IPS-15b (cell line): ENCODE measurements around the gene ENDOD1.

Experiments used
- H3K27me3 ChIP-seq: one replicate; pipeline ENCODE4 v1.6.1; 2013; ENCODE audit warnings: low read length; ENCODE audit not compliant: control insufficient read depth, insufficient read depth
- H3K36me3 ChIP-seq: one replicate; pipeline ENCODE4 v1.6.1; 2013; ENCODE audit warnings: low read length; ENCODE audit not compliant: control insufficient read depth, insufficient read depth
- H3K4me1 ChIP-seq: one replicate; pipeline ENCODE4 v1.6.1; 2013; ENCODE audit warnings: mild to moderate bottlenecking, low read length; ENCODE audit not compliant: control insufficient read depth, insufficient read depth
- H3K4me3 ChIP-seq: one replicate; pipeline ENCODE4 v1.5.1; 2013; ENCODE audit warnings: low read depth, low read length
- H3K9ac ChIP-seq: one replicate; pipeline ENCODE4 v1.6.1; 2013; ENCODE audit warnings: low read depth, mild to moderate bottlenecking, low read length
- H3K9me3 ChIP-seq: one replicate; pipeline ENCODE4 v1.6.1; 2013; ENCODE audit warnings: mild to moderate bottlenecking, low read length; ENCODE audit not compliant: control insufficient read depth, insufficient read depth

ENDOD1 gene

DNA sequence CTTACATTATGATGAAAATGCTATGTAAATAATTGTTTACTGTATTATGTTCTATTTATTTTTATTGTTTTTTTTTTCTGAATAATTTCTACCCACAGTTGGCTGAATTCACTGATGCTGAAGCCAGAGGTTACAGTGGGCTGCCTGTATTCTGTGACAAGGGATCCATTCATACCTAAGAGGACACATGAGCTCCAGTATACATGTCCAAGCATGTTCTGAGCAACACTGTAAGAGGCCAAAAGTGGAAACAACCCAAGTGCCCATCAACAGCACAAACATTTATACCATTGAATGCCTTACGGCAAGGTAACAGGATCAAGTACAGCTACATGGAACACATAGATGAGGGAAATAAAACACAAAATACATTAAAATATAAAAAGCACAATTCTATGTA lies 24.3 kb upstream of the ENDOD1 start:
- H3K4me1 ChIP-seq, result no peaks in the 10 kb centered on the region
- no peaks in the 10 kb centered on the region for H3K36me3 ChIP-seq
- peaks cover 11% of the 10 kb centered on the region for H3K27me3 ChIP-seq
- H3K9ac ChIP-seq, result no peak overlapping the region
- no peaks in the 10 kb centered on the region for H3K9me3 ChIP-seq
- no peak overlapping the region for H3K4me3 ChIP-seq

DNA sequence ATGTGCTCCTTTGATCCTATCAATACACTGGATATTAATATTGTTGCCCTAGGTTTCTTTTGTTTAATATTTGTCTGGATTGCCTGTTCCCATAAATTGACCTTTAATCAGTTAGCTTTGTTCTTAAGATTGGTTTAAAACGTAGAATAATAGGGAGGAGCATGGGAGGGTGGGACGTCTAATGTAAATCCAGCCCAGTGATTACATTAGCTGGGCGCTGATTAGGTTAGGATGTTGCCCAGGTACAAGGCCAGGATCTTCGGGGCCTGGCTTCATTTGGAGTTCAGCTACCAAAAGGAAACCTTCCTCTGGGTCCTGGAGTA lies 23.0 kb upstream of the ENDOD1 start, which contains the start of gene SRSF8:
TSS of gene SRSF8 (plus strand) at position 204 of the 323 bp plus-strand sequence. CDS start 308 bp downstream, outside the sequence.
- peak within 1 kb of the TSS; percentile 88 for H3K9ac ChIP-seq
- H3K4me3 ChIP-seq, result peak within 1 kb of the TSS; percentile 92
- H3K9me3 ChIP-seq, result no peaks in the 10 kb centered on the region
- no peaks in the 10 kb centered on the region for H3K36me3 ChIP-seq
- H3K4me1 ChIP-seq, result no peaks in the 10 kb centered on the region
- H3K27me3 ChIP-seq, result peaks cover 9% of the 10 kb centered on the region

DNA sequence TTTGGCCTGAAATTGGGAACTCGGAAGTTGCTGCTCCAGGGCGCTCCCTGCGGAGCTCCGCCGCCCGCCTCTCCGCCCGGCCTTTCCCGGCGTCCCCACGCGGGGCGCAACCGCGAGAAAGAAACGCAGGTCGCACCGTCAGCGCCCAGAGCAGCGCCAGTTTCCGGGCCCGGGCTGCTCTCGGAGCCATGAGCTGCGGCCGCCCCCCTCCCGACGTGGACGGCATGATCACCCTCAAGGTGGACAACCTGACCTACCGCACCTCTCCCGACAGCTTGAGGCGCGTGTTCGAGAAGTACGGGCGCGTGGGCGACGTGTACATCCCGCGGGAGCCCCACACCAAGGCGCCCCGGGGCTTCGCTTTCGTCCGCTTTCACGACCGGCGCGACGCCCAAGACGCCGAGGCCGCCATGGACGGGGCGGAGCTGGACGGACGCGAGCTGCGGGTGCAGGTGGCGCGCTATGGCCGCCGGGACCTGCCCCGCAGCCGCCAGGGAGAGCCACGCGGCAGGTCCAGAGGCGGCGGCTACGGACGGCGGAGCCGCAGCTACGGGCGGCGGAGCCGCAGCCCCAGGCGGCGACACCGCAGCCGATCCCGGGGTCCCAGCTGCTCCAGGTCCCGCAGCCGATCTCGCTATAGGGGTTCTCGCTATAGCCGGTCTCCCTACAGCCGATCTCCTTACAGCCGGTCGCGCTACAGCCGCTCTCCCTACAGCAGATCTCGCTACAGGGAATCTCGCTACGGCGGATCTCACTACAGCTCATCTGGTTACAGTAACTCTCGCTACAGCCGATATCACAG lies 22.4 kb upstream of the ENDOD1 start:
- peak overlapping the region; percentile 88 for H3K9ac ChIP-seq
- peak overlapping the region; percentile 92 for H3K4me3 ChIP-seq
- no peaks in the 10 kb centered on the region for H3K4me1 ChIP-seq
- peaks cover 9% of the 10 kb centered on the region for H3K27me3 ChIP-seq
- H3K36me3 ChIP-seq, result no peaks in the 10 kb centered on the region
- H3K9me3 ChIP-seq, result no peaks in the 10 kb centered on the region

DNA sequence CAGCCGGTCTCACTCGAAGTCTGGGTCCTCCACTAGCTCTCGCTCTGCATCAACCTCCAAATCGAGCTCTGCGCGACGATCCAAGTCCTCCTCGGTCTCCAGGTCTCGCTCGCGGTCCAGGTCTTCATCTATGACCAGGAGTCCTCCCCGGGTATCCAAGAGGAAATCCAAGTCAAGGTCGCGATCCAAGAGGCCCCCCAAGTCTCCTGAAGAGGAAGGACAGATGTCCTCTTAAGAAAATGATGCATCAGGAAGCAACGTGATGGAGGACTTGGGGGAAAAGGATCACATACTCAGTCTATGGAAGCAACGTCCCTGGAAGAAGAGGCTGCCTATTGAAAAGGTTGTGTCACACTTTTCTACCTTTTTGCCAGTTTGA lies 21.8 kb upstream of the ENDOD1 start:
- peak overlapping the region; percentile 92 for H3K4me3 ChIP-seq
- H3K27me3 ChIP-seq, result peaks cover 9% of the 10 kb centered on the region
- H3K4me1 ChIP-seq, result no peaks in the 10 kb centered on the region
- H3K9ac ChIP-seq, result peak overlapping the region; percentile 88
- H3K9me3 ChIP-seq, result no peaks in the 10 kb centered on the region
- no peaks in the 10 kb centered on the region for H3K36me3 ChIP-seq

DNA sequence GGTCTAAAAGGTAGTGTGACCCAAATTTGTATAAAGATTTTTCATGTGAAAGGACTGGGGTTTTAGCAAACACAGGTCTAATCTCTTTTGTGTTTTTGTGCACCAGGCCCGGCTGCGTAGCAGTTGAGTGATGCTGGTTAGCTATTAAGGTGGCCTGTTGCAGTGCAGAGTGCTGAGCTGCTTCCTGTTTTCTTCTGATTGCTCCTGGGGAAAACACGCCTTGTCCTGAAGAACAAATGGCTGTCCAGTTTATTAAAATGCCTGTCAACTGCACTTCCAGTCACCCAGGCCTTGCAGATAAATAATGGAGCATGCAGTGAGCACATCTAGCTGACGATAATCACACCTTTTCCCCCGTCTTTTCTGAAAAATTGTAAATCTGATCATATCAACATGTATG lies 21.1 kb upstream of the ENDOD1 start:
- Histone ChIP-seq H3K4me1 (no peaks in the 10 kb centered on the region), H3K9ac (no peak overlapping the region), H3K4me3 (peak overlapping the region; percentile 92), H3K36me3 (no peaks in the 10 kb centered on the region), H3K9me3 (no peaks in the 10 kb centered on the region), H3K27me3 (peaks cover 9% of the 10 kb centered on the region)

DNA sequence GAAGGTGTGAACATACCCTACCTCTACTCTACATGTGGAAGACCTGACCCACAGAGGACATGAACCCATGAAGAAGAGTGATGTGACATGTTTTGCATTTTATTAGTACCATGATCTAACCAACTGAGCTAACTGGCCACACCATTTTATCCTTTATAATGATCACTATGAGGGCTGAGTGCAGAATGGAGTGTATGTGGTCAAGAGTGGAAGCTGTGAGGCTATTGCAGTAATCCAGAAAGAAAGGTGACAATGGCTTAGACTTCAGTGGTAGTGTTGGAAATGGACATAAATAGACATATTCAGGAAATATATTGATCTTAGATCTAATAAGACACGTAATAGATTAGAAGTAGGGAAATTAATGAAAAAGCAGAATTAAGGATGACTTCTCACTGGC lies 19.2 kb upstream of the ENDOD1 start:
- Histone ChIP-seq H3K4me3 (no peak overlapping the region), H3K27me3 (peaks cover 9% of the 10 kb centered on the region), H3K4me1 (no peaks in the 10 kb centered on the region), H3K9me3 (no peaks in the 10 kb centered on the region), H3K9ac (no peak overlapping the region), H3K36me3 (no peaks in the 10 kb centered on the region)

DNA sequence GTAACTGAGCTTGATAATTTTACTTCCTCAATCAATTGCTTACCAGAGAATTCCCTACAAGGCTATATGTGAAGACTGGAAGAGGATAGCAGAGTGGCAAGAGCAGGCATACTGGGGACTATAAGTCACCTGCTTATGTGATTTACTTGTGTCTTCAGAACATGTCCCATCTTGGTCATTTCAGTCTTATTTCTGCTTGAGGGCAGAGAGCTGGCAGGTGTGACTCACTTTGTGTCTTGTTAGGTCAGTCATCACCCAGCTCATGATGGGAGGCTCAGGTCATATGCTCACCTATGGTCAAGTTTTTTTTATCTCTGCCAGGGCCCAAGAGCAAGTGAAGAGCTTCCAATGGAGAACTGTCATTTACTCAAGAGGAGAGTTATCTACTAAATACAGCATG lies 16.7 kb upstream of the ENDOD1 start:
- Histone ChIP-seq H3K9ac (no peak overlapping the region), H3K4me1 (no peaks in the 10 kb centered on the region), H3K9me3 (no peaks in the 10 kb centered on the region), H3K27me3 (peaks cover 8% of the 10 kb centered on the region), H3K36me3 (no peaks in the 10 kb centered on the region), H3K4me3 (no peak overlapping the region)

DNA sequence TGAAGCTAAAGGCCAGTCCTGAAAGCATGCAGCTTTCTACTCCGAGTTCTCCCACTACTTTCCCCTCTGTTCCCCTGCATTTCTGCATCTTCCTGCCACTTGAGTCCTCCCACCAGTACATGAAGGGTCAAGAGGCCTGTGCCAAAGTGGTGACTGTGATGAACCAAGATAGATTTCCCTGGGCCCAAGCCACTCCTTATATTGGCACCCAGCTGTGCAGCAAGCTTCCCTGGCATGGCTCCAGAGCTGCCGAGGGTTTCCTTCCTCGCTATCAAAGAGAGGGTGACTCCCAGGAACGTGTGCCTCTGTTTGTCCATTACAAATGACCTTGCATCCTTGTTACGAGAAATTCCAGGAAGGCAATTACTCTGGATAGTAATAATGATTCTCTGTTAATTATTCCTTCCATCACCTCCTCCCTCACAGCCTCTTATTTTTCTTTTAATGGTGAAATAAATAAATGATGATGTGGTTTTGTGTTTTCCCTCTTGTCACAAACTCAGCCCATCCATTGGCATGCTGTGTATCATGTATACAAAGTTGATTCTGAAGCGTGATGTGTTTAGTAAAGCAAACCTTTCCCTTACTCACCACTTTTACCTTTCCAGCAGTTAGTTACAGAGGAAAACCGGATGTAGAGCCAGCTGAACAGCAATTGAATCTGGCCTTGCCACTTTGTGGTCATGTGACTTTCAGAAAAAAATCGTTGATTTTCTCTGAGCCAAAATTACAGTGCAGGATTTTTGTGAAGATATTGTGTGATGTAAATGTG lies 14.7 kb upstream of the ENDOD1 start:
- Histone ChIP-seq H3K36me3 (no peaks in the 10 kb centered on the region), H3K4me1 (no peaks in the 10 kb centered on the region)

DNA sequence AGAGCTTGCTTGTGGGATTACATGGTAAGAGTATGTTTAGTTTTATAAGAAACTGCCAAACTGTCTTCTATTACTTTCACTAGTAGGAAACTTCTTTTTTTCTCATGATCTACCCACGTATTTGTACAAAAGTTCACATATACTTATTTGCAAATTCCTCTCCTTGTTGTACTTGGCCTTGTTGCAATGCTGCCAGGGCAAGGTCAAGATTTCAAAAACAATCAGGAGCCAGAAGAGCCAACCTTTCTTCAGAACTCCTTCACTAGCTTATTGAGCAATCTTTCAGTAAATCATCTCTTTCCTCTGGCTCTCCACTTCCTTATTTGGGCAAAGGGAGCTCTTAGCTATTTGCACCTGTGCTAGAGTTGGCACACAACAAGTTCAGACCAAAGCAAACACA lies 13.2 kb upstream of the ENDOD1 start:
- Histone ChIP-seq H3K27me3 (no peaks in the 10 kb centered on the region), H3K4me3 (no peak overlapping the region), H3K4me1 (no peaks in the 10 kb centered on the region), H3K36me3 (no peaks in the 10 kb centered on the region), H3K9ac (no peak overlapping the region), H3K9me3 (no peaks in the 10 kb centered on the region)

More for the DNA sequence above, 14.7 kb upstream of the ENDOD1 start:
- no peaks in the 10 kb centered on the region for H3K27me3 ChIP-seq
- H3K4me3 ChIP-seq, result no peak overlapping the region
- H3K9ac ChIP-seq, result no peak overlapping the region
- H3K9me3 ChIP-seq, result no peaks in the 10 kb centered on the region

DNA sequence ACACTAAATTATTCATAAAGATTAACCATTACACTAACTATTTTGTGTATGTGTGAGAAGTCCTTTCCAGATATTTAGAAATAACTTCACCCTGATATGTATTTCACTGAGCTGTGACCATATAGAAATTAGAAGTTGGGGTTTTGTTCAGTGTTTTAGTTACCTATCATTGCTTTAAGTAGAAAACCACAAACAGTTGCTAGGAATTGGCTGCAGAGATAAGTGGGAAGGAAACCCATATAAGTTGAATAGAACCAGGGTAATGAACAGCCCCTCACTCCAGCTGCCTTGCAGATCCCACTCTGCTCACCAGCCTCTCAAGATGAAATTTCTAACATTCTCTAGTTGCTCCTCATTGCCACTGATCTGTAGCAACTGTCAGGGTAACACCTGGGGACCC lies 12.7 kb upstream of the ENDOD1 start:
- no peaks in the 10 kb centered on the region for H3K36me3 ChIP-seq
- H3K4me3 ChIP-seq, result no peak overlapping the region
- H3K27me3 ChIP-seq, result no peaks in the 10 kb centered on the region
- no peaks in the 10 kb centered on the region for H3K4me1 ChIP-seq
- H3K9me3 ChIP-seq, result no peaks in the 10 kb centered on the region
- H3K9ac ChIP-seq, result no peak overlapping the region

DNA sequence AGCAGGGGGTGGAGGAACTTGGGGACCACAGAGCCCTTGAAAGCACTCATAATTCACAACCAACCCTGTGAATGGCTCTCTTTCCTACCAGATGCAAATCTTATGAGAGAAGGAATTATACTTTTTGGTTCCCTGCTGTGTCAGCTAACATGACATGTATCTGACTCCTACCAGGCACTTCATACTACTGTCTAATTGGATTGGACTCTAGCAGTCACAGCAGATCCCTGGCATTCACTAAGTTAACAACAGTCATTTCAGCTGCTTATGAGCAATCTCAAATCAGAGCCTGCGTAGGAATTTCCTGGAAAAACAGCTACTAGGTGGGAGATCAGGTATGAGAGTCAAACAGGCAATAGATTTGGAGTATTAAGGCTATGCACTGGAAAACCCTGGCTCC lies 11.1 kb upstream of the ENDOD1 start:
- Histone ChIP-seq H3K36me3 (no peaks in the 10 kb centered on the region), H3K9me3 (no peaks in the 10 kb centered on the region), H3K4me1 (no peaks in the 10 kb centered on the region), H3K9ac (no peak overlapping the region), H3K4me3 (no peak overlapping the region), H3K27me3 (no peaks in the 10 kb centered on the region)

DNA sequence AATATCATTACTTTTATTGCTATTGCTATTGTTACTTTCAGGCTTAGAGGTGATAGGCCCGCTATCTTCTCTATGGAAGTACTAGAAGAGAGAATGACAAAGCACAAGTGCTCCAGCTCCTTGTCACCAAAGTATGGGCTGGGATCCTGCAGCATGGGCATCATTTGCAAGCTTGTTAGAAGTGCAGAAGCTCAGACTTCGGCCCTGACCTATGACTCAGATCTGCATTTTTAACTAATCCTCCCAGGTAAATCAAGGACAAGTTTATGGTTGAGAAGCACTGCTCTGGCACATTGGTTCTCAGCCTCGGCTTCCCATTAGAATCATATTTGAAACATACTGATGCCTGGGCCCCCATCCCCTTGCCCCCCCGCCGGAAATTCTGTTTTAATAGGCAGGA lies 8.6 kb upstream of the ENDOD1 start:
- Histone ChIP-seq H3K9ac (no peak overlapping the region), H3K4me1 (no peaks in the 10 kb centered on the region), H3K4me3 (no peak overlapping the region), H3K36me3 (no peaks in the 10 kb centered on the region), H3K9me3 (no peaks in the 10 kb centered on the region), H3K27me3 (peaks cover 3% of the 10 kb centered on the region)
